ENCODE measurements around the gene ATRNL1.

DNA sequence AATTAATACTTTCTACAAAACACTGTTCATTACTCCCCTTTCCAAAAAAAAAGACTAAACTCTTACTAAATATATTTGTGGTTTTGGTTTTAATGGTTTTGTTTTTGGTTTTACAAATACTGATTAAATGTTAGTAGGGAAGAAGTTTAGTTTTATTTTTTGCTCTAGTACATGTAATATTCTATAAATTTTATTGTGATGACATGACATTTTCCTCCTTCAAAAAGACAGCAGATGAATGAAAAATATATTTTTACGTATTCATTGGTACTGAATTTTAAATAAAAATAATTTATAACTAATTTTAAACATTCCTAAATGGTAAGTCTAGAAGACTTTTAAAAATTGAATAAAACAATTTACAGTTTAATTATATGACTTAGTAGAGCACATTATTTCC is 667.0 kb downstream of the ATRNL1 start:
- no peak for TF ChIP-seq POLR2AphosphoS5 (IDR thresholded peaks at IDR 0.05)
- TF ChIP-seq, protein P1, sequence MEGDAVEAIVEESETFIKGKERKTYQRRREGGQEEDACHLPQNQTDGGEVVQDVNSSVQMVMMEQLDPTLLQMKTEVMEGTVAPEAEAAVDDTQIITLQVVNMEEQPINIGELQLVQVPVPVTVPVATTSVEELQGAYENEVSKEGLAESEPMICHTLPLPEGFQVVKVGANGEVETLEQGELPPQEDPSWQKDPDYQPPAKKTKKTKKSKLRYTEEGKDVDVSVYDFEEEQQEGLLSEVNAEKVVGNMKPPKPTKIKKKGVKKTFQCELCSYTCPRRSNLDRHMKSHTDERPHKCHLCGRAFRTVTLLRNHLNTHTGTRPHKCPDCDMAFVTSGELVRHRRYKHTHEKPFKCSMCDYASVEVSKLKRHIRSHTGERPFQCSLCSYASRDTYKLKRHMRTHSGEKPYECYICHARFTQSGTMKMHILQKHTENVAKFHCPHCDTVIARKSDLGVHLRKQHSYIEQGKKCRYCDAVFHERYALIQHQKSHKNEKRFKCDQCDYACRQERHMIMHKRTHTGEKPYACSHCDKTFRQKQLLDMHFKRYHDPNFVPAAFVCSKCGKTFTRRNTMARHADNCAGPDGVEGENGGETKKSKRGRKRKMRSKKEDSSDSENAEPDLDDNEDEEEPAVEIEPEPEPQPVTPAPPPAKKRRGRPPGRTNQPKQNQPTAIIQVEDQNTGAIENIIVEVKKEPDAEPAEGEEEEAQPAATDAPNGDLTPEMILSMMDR (IDR thresholded peaks at IDR 0.05 in 8 of 11, conservative IDR thresholded peaks at IDR 0.05 in 3 of 11): no peak
